ENCODE measurements around the gene SMIM41. TPM values are rescaled to one million over a fixed set of nuclear protein-coding genes. Genes with fewer than 3 reads are reported as not detected.
A peak's percentile ranks its signal among the peaks of the same experiment; 100 is the strongest.

SMIM41 gene
- total RNA-seq, 4 donors from 2014 or later, result 2.1 to 26.6 (median 5.6) TPM

DNA sequence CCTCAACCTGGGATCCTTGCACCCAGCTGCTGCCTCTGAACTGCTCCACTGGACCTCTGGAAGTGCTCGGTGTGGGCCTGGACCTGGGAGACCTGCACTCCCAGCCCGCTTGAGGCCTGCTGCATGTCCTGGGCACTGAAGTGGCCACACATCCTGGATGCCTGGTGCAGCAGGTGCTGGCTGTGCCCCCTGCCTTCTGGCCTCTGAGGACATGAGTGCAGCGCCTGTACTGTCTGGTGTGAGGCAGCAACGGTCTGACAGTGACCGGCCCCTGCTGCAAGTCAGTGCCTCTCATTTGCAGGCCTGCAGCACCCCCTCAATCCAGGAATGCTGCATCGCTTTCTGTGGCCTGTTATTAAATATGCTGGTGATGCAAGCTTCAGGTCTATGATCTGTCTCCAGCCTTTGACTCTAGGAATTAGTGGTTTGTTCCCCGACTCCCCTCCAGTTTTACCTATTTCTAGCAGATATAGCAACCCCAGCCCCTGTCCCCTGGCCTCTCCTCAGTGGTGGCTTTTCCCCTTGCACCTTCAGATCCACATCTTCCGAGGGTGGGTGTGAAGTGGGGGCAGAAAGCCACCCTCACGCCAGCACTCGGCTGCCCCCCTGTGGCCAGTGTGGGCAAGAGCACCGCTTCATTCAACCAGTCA lies 3.6 kb downstream of the SMIM41 start:
- WGBS, result 21% methylated on average over 9 of the region's 11 CpGs
- Histone ChIP-seq H3K4me3 (no peak overlapping the region), H3K27ac (replicated peaks in 1 of 4) (peak overlapping the region; percentile 68 to 79 (median 74)), H3K4me1 (peaks cover 30 to 46% (median 43%) of the 10 kb centered on the region in 4 donors), H3K36me3 (peaks cover 0 to 19% (median 11%) of the 10 kb centered on the region in 4 donors), H3K27me3 (peaks cover 0 to 18% (median 0%) of the 10 kb centered on the region in 4 donors), H3K9me3 (no peaks in the 10 kb centered on the region)
- TF ChIP-seq, protein P1, sequence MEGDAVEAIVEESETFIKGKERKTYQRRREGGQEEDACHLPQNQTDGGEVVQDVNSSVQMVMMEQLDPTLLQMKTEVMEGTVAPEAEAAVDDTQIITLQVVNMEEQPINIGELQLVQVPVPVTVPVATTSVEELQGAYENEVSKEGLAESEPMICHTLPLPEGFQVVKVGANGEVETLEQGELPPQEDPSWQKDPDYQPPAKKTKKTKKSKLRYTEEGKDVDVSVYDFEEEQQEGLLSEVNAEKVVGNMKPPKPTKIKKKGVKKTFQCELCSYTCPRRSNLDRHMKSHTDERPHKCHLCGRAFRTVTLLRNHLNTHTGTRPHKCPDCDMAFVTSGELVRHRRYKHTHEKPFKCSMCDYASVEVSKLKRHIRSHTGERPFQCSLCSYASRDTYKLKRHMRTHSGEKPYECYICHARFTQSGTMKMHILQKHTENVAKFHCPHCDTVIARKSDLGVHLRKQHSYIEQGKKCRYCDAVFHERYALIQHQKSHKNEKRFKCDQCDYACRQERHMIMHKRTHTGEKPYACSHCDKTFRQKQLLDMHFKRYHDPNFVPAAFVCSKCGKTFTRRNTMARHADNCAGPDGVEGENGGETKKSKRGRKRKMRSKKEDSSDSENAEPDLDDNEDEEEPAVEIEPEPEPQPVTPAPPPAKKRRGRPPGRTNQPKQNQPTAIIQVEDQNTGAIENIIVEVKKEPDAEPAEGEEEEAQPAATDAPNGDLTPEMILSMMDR (IDR thresholded peaks at IDR 0.05), result peak; percentile 95 to 98 (median 97)
- TF ChIP-seq POLR2AphosphoS5 (IDR thresholded peaks at IDR 0.05), result peak in 1 of 2 donors; percentile 51
- no peak for TF ChIP-seq EP300 (IDR thresholded peaks at IDR 0.05)
- no peak for TF ChIP-seq POLR2A (IDR thresholded peaks at IDR 0.05; ENCODE audit: low read depth)
- intact Hi-C loops (cut with DNase I), result loop anchor here (1.0 kb wide), 2 partner anchors 58 to 77 kb away; partner anchors contain the start of gene TAMALIN
- DNase-seq (ENCODE audit: extremely low spot score), result no peak

- Histone ChIP-seq H3K9me3 (no peaks in the 10 kb centered on the region), H3K27ac (replicated peaks in 1 of 4) (peak overlapping the region in 1 of 4 donors; percentile 68), H3K4me3 (no peak overlapping the region), H3K27me3 (peaks cover 0 to 23% (median 0%) of the 10 kb centered on the region in 4 donors), H3K4me1 (peaks cover 30 to 46% (median 43%) of the 10 kb centered on the region in 4 donors), H3K36me3 (peaks cover 0 to 15% (median 7%) of the 10 kb centered on the region in 4 donors)
- no peak for TF ChIP-seq POLR2A (IDR thresholded peaks at IDR 0.05; ENCODE audit: low read depth)
- TF ChIP-seq POLR2AphosphoS5 (IDR thresholded peaks at IDR 0.05), result no peak
- TF ChIP-seq, protein P1 (IDR thresholded peaks at IDR 0.05), result no peak
- no peak for TF ChIP-seq EP300 (IDR thresholded peaks at IDR 0.05)
- intact Hi-C loops (cut with DNase I), result loop anchor here (1.0 kb wide), 2 partner anchors 58 to 77 kb away; partner anchors contain the start of gene TAMALIN
- 10% methylated on average over 2 of the region's 2 CpGs for WGBS
- no peak for DNase-seq (ENCODE audit: extremely low spot score)
These were observed 4.1 kb downstream of the SMIM41 start for GRCh38 chr12:52083638-52083996.

- no peak for DNase-seq (ENCODE audit: extremely low spot score)
- 86% methylated on average over 9 of the region's 9 CpGs for WGBS
- intact Hi-C loops (cut with DNase I), result no loop called here
- H3K36me3 ChIP-seq, result peaks cover 0 to 5% (median 0%) of the 10 kb centered on the region in 4 donors
- H3K9me3 ChIP-seq, result no peaks in the 10 kb centered on the region
- H3K27ac ChIP-seq (replicated peaks in 1 of 4), result no peak overlapping the region
- H3K4me1 ChIP-seq, result peaks cover 30 to 41% (median 37%) of the 10 kb centered on the region in 4 donors
- TF ChIP-seq POLR2A (IDR thresholded peaks at IDR 0.05; ENCODE audit: low read depth), result no peak
- no peak for TF ChIP-seq POLR2AphosphoS5 (IDR thresholded peaks at IDR 0.05)
- TF ChIP-seq, protein P1 (IDR thresholded peaks at IDR 0.05), result no peak
- TF ChIP-seq EP300 (IDR thresholded peaks at IDR 0.05), result no peak
- no peak overlapping the region for H3K4me3 ChIP-seq
- peaks cover 0 to 31% (median 0%) of the 10 kb centered on the region in 4 donors for H3K27me3 ChIP-seq
These were observed 5.2 kb downstream of the SMIM41 start for GRCh38 chr12:52084491-52085231.

- 87% methylated on average over 6 of the region's 6 CpGs for WGBS
- TF ChIP-seq, protein P1 (IDR thresholded peaks at IDR 0.05), result no peak
- no peak for TF ChIP-seq POLR2AphosphoS5 (IDR thresholded peaks at IDR 0.05)
- no peak for TF ChIP-seq EP300 (IDR thresholded peaks at IDR 0.05)
- TF ChIP-seq POLR2A (IDR thresholded peaks at IDR 0.05; ENCODE audit: low read depth), result no peak
- no peak overlapping the region for H3K27ac ChIP-seq (replicated peaks in 1 of 4)
- no peak overlapping the region for H3K4me3 ChIP-seq
- H3K9me3 ChIP-seq, result no peaks in the 10 kb centered on the region
- H3K36me3 ChIP-seq, result no peaks in the 10 kb centered on the region
- DNase-seq (ENCODE audit: extremely low spot score), result no peak
- H3K27me3 ChIP-seq, result peaks cover 0 to 42% (median 0%) of the 10 kb centered on the region in 4 donors
- peaks cover 26 to 30% (median 29%) of the 10 kb centered on the region in 4 donors for H3K4me1 ChIP-seq
- intact Hi-C loops (cut with DNase I), result no loop called here
These were observed 6.2 kb downstream of the SMIM41 start for GRCh38 chr12:52085682-52086180.
